CD8-positive, alpha-beta memory T cell (primary cell): ENCODE measurements around the gene TSPOAP1. TPM values are rescaled to one million over a fixed set of nuclear protein-coding genes. Genes with fewer than 3 reads are reported as not detected.

Experiments used
- CTCF ChIA-PET: fragments of 350-600 bp; sonication (Branson Sonifier 250); formaldehyde crosslinking; loops from one replicate; lab custom pipeline; 2021; ENCODE audit warnings: antibody characterized with exemption; lab: Charles Lee
- POLR2A ChIA-PET: fragments of 350-600 bp; sonication (Branson Sonifier 250); formaldehyde crosslinking; loops from one replicate; lab custom pipeline; 2021; ENCODE audit warnings: antibody characterized with exemption; lab: Charles Lee
- DNase-seq, 5 donors: peaks; one replicate each; pipeline versions ENCODE4 v3.0.0 to v3.0.0-alpha.2; 2020 to 2022; ENCODE audit warnings: mixed read lengths in 1 of 5
- H3K27ac ChIP-seq: one replicate; pipeline ENCODE4 v1.7.0; 2013; ENCODE audit warnings: low read depth, mild to moderate bottlenecking, low read length, moderate library complexity
- H3K27me3 ChIP-seq: 2 replicates; pipeline ENCODE4 v1.7.0; 2013; ENCODE audit warnings: low read length, mild to moderate bottlenecking; ENCODE audit not compliant: insufficient read depth, poor library complexity, severe bottlenecking
- H3K36me3 ChIP-seq: 2 replicates; pipeline ENCODE4 v1.7.0; 2013; ENCODE audit warnings: mild to moderate bottlenecking, low read length, moderate library complexity; ENCODE audit not compliant: insufficient read depth
- H3K4me1 ChIP-seq: 2 replicates; pipeline ENCODE4 v1.7.0; 2013; ENCODE audit warnings: mild to moderate bottlenecking, low read length, moderate library complexity; ENCODE audit not compliant: insufficient read depth
- H3K4me3 ChIP-seq: 2 replicates; pipeline ENCODE4 v1.7.0; 2013; ENCODE audit warnings: mild to moderate bottlenecking, low read length
- H3K9me3 ChIP-seq: 2 replicates; pipeline ENCODE4 v1.7.0; 2013; ENCODE audit warnings: mild to moderate bottlenecking, low read length
- H3K27ac Mint-ChIP-seq, 8 donors: one replicate each; pipeline ENCODE4 v1.8.0; 2020 to 2021; ENCODE audit warnings: mixed read lengths in 8 of 8, mild to moderate bottlenecking in 6 of 8, inconsistent platforms in 3 of 8, moderate library complexity in 3 of 8
- H3K27me3 Mint-ChIP-seq, 2 donors: one replicate each; pipeline ENCODE4 v1.8.0; 2020 to 2021; ENCODE audit warnings: mixed read lengths in 2 of 2, mild to moderate bottlenecking in 1 of 2, moderate library complexity in 1 of 2
- H3K36me3 Mint-ChIP-seq, 3 donors: one replicate each; pipeline ENCODE4 v1.8.0; 2020 to 2021; ENCODE audit warnings: mixed read lengths in 3 of 3, inconsistent platforms in 1 of 3, mild to moderate bottlenecking in 1 of 3
- H3K4me1 Mint-ChIP-seq, 3 donors: one replicate each; pipeline ENCODE4 v1.8.0; 2020 to 2021; ENCODE audit warnings: mixed read lengths in 3 of 3, inconsistent platforms in 1 of 3, mild to moderate bottlenecking in 1 of 3
- H3K4me3 Mint-ChIP-seq, 7 donors: one replicate each; pipeline ENCODE4 v1.8.0; 2020 to 2021; ENCODE audit warnings: mixed read lengths in 7 of 7, mild to moderate bottlenecking in 6 of 7, moderate library complexity in 4 of 7, inconsistent platforms in 2 of 7
- H3K9me3 Mint-ChIP-seq, 5 donors: one replicate each; pipeline ENCODE4 v1.8.0; 2020 to 2022; ENCODE audit warnings: mixed read lengths in 5 of 5, mild to moderate bottlenecking in 3 of 5, moderate library complexity in 2 of 5, inconsistent platforms in 1 of 5
- polyA plus RNA-seq: library from polyadenylated mRNA; unstranded; fragments of 300-500 nt; fragmentation: Illumina TruSeq; gene quantifications from one replicate; pipeline ENCODE4 v1.2.3, GENCODE V29; 2021
- total RNA-seq, 2 experiments: library from RNA; stranded (reverse); gene quantifications; one replicate each; pipeline ENCODE4 v1.2.3, GENCODE V29; 2021

Gene TSPOAP1
- total and polyA plus RNA-seq, 3 experiments from 2014 or later = 4.0 to 15.0 (median 14.4) TPM

DNA sequence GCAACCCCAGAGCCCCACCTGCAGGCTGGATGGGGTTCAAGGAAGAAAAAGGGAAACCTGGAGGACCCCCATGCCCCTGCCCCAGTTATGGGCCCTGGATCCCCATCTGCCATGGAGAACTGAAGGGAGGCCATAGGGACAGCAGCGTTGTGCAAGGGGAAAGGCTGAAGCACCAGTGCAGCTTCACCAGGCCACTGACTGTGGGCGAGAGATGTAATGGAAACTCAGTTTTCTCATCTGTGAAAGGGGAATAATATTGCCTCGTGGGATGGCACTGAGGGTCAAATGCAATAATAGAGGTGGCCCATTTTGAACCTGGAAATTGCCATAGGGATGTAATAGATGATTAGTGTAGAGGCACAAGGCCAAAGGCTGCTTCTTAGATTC lies 9.9 kb upstream of the TSPOAP1 start:
- peaks cover 3 to 46% (median 8%) of the 10 kb centered on the region in 3 donors for H3K36me3 Mint-ChIP-seq
- H3K4me3 Mint-ChIP-seq = peak overlapping the region; percentile 89 to 100 (median 95)
- CTCF ChIA-PET = interaction anchor here (1.0 to 13.8 kb wide), 5 partner anchors 6 to 89 kb away, joined by 3 to 504 read pairs (median 90); partner anchors contain the start of genes SUPT4H1 and TSPOAP1
- Histone ChIP-seq H3K4me3 (peak overlapping the region; percentile 98), H3K27ac (peak overlapping the region; percentile 96), H3K9me3 (no peaks in the 10 kb centered on the region), H3K4me1 (peaks cover 89% of the 10 kb centered on the region), H3K27me3 (no peaks in the 10 kb centered on the region), H3K36me3 (no peaks in the 10 kb centered on the region)
- H3K9me3 Mint-ChIP-seq = no peaks in the 10 kb centered on the region
- DNase-seq = no peak
- H3K27ac Mint-ChIP-seq = peak overlapping the region; percentile 93 to 100 (median 98)
- peaks cover 84 to 95% (median 93%) of the 10 kb centered on the region in 3 donors for H3K4me1 Mint-ChIP-seq
- POLR2A ChIA-PET = interaction anchor here (1.2 to 13.6 kb wide), 6 partner anchors 4 to 817 kb away, joined by 3 to 491 read pairs (median 78); partner anchors contain the start of genes PRR11, SKA2, SUPT4H1 and TSPOAP1
- H3K27me3 Mint-ChIP-seq = peaks cover 0 to 2% of the 10 kb centered on the region in 2 donors

DNA sequence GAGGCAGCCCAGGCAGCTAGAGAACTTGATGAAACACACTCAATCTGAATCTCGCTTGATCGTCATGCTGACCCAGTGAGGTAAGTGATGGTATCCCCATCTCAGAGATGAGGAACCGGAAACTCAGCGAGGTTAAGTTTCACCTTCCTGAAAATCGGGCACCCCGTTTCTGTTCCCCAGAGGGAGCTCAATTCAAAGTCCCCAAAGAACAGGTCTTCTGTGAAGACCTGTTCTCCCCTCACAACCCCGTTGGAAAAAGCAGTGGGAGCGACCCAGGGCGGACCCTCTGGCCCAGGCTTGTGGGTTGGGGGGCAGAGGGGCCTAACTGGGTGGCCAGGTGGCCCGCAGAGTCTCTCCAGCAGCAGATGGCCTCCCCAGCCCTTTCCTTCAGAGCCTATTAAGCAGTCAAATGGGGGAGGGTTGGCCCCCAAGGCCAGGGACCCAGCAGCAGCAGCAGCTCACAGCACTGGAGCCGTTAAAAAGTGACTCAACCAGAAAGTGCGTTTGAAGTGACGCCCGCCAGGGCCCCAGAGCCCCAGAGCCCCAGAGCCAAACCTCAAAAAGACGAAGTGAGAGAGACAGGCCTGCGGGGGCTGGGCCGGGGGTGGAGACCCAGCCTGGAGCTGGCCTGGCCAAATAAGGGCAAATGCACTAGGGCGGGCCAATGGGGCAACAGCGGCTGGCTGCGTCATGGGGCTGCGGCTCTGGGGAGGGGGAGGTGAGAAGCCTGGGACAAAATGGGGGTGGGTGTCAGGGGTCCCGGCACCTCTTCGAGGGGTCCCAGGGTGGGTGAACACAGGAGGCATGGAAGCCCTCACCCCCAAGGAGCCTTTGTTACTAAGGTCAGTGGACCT lies 9.2 kb upstream of the TSPOAP1 start:
- H3K9me3 Mint-ChIP-seq = no peaks in the 10 kb centered on the region
- H3K36me3 Mint-ChIP-seq = peaks cover 3 to 46% (median 6%) of the 10 kb centered on the region in 3 donors
- peaks cover 0 to 2% of the 10 kb centered on the region in 2 donors for H3K27me3 Mint-ChIP-seq
- no peaks in the 10 kb centered on the region for H3K9me3 ChIP-seq
- ChIA-PET CTCF (interaction anchor here (0.9 to 13.8 kb wide), 5 partner anchors 6 to 80 kb away, joined by 3 to 504 read pairs (median 90); partner anchors contain the start of genes RNF43, SUPT4H1 and TSPOAP1), POLR2A (interaction anchor here (1.2 to 13.6 kb wide), 7 partner anchors 4 to 818 kb away, joined by 3 to 491 read pairs (median 47); partner anchors contain the start of genes PRR11, SKA2, SUPT4H1 and TSPOAP1)
- peaks cover 79 to 92% (median 87%) of the 10 kb centered on the region in 3 donors for H3K4me1 Mint-ChIP-seq
- peak overlapping the region; percentile 93 to 100 (median 98) for H3K27ac Mint-ChIP-seq
- DNase-seq = peak; percentile 83 to 95 (median 91)
- no peaks in the 10 kb centered on the region for H3K36me3 ChIP-seq
- H3K4me3 ChIP-seq = peak overlapping the region; percentile 98
- H3K4me3 Mint-ChIP-seq = peak overlapping the region; percentile 89 to 100 (median 95)
- peak overlapping the region; percentile 96 for H3K27ac ChIP-seq
- no peaks in the 10 kb centered on the region for H3K27me3 ChIP-seq
- H3K4me1 ChIP-seq = peaks cover 85% of the 10 kb centered on the region

DNA sequence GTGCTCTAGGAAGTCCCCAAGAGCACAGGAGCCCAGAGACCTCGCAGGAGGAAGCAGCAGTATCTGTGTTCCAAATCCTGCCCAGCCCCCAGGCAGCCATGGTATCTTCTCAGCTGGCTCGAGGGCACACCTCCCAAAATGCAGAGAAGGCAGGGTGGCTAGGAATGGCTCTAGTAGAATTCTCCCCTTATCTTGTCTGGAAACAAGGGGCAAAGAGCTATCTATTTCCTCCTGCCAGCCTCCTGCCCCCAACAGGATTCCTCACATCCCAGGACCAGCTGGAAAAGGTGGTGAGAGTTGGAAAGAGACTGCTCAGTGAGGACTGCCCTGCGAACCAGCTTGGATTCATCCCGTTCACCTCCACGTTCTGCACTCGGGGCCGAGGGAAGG lies 8.6 kb upstream of the TSPOAP1 start:
- Histone ChIP-seq H3K36me3 (peaks cover under 1% of the 10 kb centered on the region), H3K4me1 (peaks cover 79% of the 10 kb centered on the region), H3K9me3 (no peaks in the 10 kb centered on the region), H3K4me3 (peak overlapping the region; percentile 98), H3K27ac (peak overlapping the region; percentile 96), H3K27me3 (no peaks in the 10 kb centered on the region)
- no peaks in the 10 kb centered on the region for H3K9me3 Mint-ChIP-seq
- H3K36me3 Mint-ChIP-seq = peaks cover 5 to 48% (median 6%) of the 10 kb centered on the region in 3 donors
- H3K27ac Mint-ChIP-seq = peak overlapping the region; percentile 93 to 100 (median 98)
- H3K27me3 Mint-ChIP-seq = peaks cover 0 to 4% of the 10 kb centered on the region in 2 donors
- H3K4me3 Mint-ChIP-seq = peak overlapping the region; percentile 89 to 100 (median 95)
- H3K4me1 Mint-ChIP-seq = peaks cover 73 to 86% (median 81%) of the 10 kb centered on the region in 3 donors
- peak in 3 of 5 donors; percentile 52 to 72 (median 60) for DNase-seq
- POLR2A ChIA-PET = interaction anchor here (1.2 to 13.6 kb wide), 7 partner anchors 5 to 818 kb away, joined by 3 to 491 read pairs (median 47); partner anchors contain the start of genes PRR11, SKA2, SUPT4H1 and TSPOAP1
- CTCF ChIA-PET = interaction anchor here (0.9 to 13.8 kb wide), 4 partner anchors 7 to 80 kb away, joined by 3 to 504 read pairs (median 127); partner anchors contain the start of genes RNF43, SUPT4H1 and TSPOAP1

DNA sequence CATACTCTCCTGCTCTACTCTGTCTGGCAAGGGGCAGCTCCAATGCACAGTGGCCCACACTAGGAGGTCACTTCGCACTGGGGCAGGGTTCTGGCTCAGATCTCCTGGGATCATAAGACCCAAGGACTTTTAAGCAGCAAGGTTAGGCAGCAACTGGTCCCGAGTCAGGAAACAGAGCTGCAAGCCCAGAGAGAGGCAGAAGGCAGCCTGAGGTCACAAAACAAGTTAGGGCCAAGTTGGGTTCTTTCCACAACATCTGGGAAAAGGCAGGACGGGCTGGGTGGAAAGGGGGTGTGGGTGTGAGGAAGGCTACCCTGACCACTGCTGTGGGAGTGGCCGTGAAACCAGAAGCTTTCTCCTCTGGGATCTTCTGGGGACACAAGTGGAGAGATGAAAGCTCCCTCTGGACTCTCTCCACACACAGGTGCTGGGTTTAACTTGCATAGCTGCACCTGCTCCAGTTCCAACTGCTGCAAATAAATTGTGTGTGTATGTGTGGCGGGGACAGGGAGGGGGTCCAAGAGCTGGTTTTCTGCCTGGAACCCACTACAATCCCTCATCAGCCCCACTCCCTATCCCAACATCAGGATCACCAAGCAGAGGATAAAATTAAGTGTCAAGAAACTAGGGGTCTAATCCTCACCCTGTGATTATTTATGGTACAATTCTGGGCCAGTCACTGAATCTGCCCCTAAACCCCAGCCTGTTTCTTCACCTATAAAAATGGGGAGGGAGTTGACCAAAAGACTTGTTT lies 8.0 kb upstream of the TSPOAP1 start:
- Histone ChIP-seq H3K36me3 (peaks cover 6% of the 10 kb centered on the region), H3K9me3 (no peaks in the 10 kb centered on the region), H3K27ac (peak overlapping the region; percentile 96), H3K4me1 (peaks cover 74% of the 10 kb centered on the region), H3K4me3 (peak overlapping the region; percentile 98), H3K27me3 (no peaks in the 10 kb centered on the region)
- Mint-ChIP-seq H3K4me3 (peak overlapping the region; percentile 89 to 100 (median 95)), H3K27ac (peak overlapping the region; percentile 93 to 100 (median 98)), H3K4me1 (peaks cover 68 to 80% (median 75%) of the 10 kb centered on the region in 3 donors), H3K36me3 (peaks cover 5 to 50% (median 5%) of the 10 kb centered on the region in 3 donors), H3K27me3 (peaks cover 0 to 6% of the 10 kb centered on the region in 2 donors), H3K9me3 (no peaks in the 10 kb centered on the region)
- ChIA-PET CTCF (interaction anchor here (1.4 to 13.8 kb wide), 4 partner anchors 8 to 81 kb away, joined by 3 to 504 read pairs (median 127); partner anchors contain the start of genes RNF43, SUPT4H1 and TSPOAP1), POLR2A (interaction anchor here (1.2 to 13.6 kb wide), 7 partner anchors 5 to 770 kb away, joined by 3 to 491 read pairs (median 47); partner anchors contain the start of genes SUPT4H1, TRIM37 and TSPOAP1)
- DNase-seq = peak in 1 of 5 donors; percentile 49

DNA sequence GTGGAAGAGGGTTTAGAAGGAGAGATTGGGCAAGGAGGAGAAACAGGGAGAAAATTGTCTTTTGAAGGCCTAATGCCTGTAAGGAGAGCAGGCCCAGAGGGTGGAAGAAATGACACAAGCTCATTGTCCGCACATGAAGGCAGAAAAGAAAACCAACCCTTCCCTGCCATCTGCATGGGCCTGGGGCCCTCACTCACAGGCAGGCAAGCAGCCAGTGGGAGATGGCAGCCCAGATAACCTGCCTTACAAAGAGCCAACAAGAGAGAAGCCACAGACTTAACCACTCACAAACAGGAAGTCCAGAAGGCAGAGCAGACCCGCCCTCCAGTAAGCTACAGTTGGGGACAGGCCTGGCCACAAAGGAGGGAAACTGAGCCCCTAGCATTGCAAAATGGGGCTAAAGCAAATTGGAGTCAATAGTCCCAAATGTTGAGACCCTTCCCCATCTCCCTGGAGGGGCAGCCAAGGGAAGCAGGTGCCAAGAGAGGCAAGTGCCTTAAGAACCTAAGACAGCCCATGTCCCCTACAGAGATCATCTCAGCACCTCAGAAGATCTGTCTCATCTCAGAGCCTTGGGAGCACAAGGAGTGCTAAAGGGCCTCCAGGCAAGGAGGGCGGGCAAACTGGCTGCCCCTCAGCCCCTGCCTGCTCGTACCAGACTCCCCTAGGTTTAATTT lies 7.3 kb upstream of the TSPOAP1 start:
- H3K9me3 Mint-ChIP-seq = peaks cover 0 to 2% (median 0%) of the 10 kb centered on the region in 5 donors
- Histone ChIP-seq H3K36me3 (peaks cover 13% of the 10 kb centered on the region), H3K9me3 (no peaks in the 10 kb centered on the region), H3K27ac (peak overlapping the region; percentile 96), H3K4me3 (peak overlapping the region; percentile 98), H3K4me1 (peaks cover 66% of the 10 kb centered on the region), H3K27me3 (no peaks in the 10 kb centered on the region)
- DNase-seq = peak; percentile 44 to 84 (median 81)
- H3K4me3 Mint-ChIP-seq = peak overlapping the region; percentile 89 to 100 (median 95)
- CTCF ChIA-PET = interaction anchor here (1.4 to 13.8 kb wide), 4 partner anchors 8 to 82 kb away, joined by 3 to 504 read pairs (median 127); partner anchors contain the start of genes RNF43, SUPT4H1 and TSPOAP1
- POLR2A ChIA-PET = interaction anchor here (1.2 to 13.6 kb wide), 6 partner anchors 4 to 771 kb away, joined by 3 to 491 read pairs (median 78); partner anchors contain the start of genes SUPT4H1, TRIM37 and TSPOAP1
- H3K27ac Mint-ChIP-seq = peak overlapping the region; percentile 93 to 100 (median 98)
- peaks cover 0 to 8% of the 10 kb centered on the region in 2 donors for H3K27me3 Mint-ChIP-seq
- peaks cover 11 to 56% (median 12%) of the 10 kb centered on the region in 3 donors for H3K36me3 Mint-ChIP-seq
- peaks cover 63 to 74% (median 68%) of the 10 kb centered on the region in 3 donors for H3K4me1 Mint-ChIP-seq

DNA sequence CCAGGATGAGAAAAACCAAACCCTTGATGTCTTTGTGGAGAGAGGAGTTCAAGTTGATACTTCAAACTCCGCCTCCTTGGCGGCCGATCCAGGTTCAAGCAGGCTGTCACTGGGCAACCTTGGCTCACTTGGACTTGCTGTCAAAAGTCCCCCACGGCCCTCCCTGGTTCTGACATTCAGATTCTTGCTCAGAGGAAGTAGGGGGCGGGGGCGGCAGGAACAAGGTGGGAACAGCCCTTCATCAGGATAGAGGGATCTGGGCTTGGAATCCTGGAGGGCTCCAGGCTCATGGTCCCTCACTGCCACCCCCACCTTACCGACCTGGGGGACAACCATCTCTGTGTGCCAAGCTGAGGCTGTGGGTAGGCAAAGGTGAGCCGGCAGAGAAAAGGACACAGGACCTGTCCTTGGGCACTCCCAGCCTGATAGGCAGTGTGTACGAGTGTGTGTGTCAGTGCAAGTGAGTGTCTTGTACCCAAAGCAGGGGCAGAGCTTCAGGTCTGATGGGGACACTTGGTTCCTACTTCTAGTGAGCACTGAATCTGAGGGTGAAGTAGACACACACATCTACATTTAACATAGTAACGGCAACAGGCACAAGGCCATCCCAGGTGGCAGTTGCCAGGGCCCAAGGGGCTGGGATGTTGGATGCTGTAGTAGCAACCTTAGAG lies 6.6 kb upstream of the TSPOAP1 start:
- H3K36me3 Mint-ChIP-seq = peaks cover 14 to 59% (median 20%) of the 10 kb centered on the region in 3 donors
- Histone ChIP-seq H3K4me1 (peaks cover 59% of the 10 kb centered on the region), H3K4me3 (peak overlapping the region; percentile 98), H3K27me3 (no peaks in the 10 kb centered on the region), H3K27ac (peak overlapping the region; percentile 96), H3K36me3 (peaks cover 20% of the 10 kb centered on the region), H3K9me3 (no peaks in the 10 kb centered on the region)
- H3K4me3 Mint-ChIP-seq = peak overlapping the region; percentile 89 to 100 (median 95)
- H3K4me1 Mint-ChIP-seq = peaks cover 56 to 68% (median 65%) of the 10 kb centered on the region in 3 donors
- POLR2A ChIA-PET = interaction anchor here (1.3 to 13.6 kb wide), 4 partner anchors 7 to 183 kb away, joined by 3 to 491 read pairs (median 78); partner anchors contain the start of gene SUPT4H1
- H3K27me3 Mint-ChIP-seq = peaks cover 0 to 8% of the 10 kb centered on the region in 2 donors
- peaks cover 0 to 2% (median 0%) of the 10 kb centered on the region in 5 donors for H3K9me3 Mint-ChIP-seq
- CTCF ChIA-PET = interaction anchor here (1.4 to 13.8 kb wide), 4 partner anchors 9 to 82 kb away, joined by 3 to 504 read pairs (median 127); partner anchors contain the start of genes RNF43, SUPT4H1 and TSPOAP1
- DNase-seq = peak in 1 of 5 donors; percentile 48
- peak overlapping the region; percentile 93 to 100 (median 98) for H3K27ac Mint-ChIP-seq
